Chondrocyte (in vitro differentiated cells): ENCODE data around the gene LARGE1. TPM values are rescaled to one million over a fixed set of nuclear protein-coding genes. Genes with fewer than 3 reads are reported as not detected.

Experiments
- DNase-seq: peaks from one replicate; pipeline ENCODE4 v3.0.0; 2021; ENCODE audit warnings: mixed read lengths, low spot score
- H3K27ac Mint-ChIP-seq: one replicate; pipeline ENCODE4 v1.8.0; 2021; ENCODE audit warnings: mild to moderate bottlenecking, moderate library complexity, mixed read lengths; ENCODE audit not compliant: unreplicated experiment
- H3K27me3 Mint-ChIP-seq: 2 replicates; pipeline ENCODE4 v1.8.0; 2021; ENCODE audit warnings: low read depth, mixed read lengths
- H3K36me3 Mint-ChIP-seq: 2 replicates; pipeline ENCODE4 v1.8.0; 2021; ENCODE audit warnings: low read depth, mixed read lengths
- H3K4me1 Mint-ChIP-seq: 2 replicates; pipeline ENCODE4 v1.8.0; 2021; ENCODE audit warnings: low read depth, mild to moderate bottlenecking, mixed read lengths
- H3K4me3 Mint-ChIP-seq: one replicate; pipeline ENCODE4 v1.8.0; 2021; ENCODE audit warnings: mild to moderate bottlenecking, moderate library complexity, mixed read lengths; ENCODE audit not compliant: unreplicated experiment
- H3K9me3 Mint-ChIP-seq: 2 replicates; pipeline ENCODE4 v1.8.0; 2021; ENCODE audit warnings: low read depth, mixed read lengths
- CTCF ChIP-seq: fragments of 200-600 bp; sonication (generic); IDR thresholded peaks from 2 replicates; pipeline ENCODE4 v1.5.0; 2021; ENCODE audit warnings: antibody characterized with exemption, mild to moderate bottlenecking, moderate library complexity
- total RNA-seq: library from RNA; stranded (reverse); gene quantifications from 3 replicates; pipeline ENCODE4 v1.2.1, GENCODE V29; 2021

Gene LARGE1
- total RNA-seq, 1 donor from 2014 or later: 21.3 TPM

GRCh38 chr22:33851240-33851639, 69.0 kb downstream of the LARGE1 start:
- H3K4me3 Mint-ChIP-seq: no peak overlapping the region
- peak overlapping the region; percentile 1 for H3K27ac Mint-ChIP-seq
- no peak for DNase-seq

GRCh38 chr22:33850724-33851123, 69.6 kb downstream of the LARGE1 start:
- TF ChIP-seq CTCF: no peak
- no peaks in the 10 kb centered on the region for H3K27me3 Mint-ChIP-seq
- no peak overlapping the region for H3K4me3 Mint-ChIP-seq
- H3K27ac Mint-ChIP-seq: no peak overlapping the region
- no peak for DNase-seq
- peaks cover 4% of the 10 kb centered on the region for H3K9me3 Mint-ChIP-seq
- H3K36me3 Mint-ChIP-seq: peaks cover 3% of the 10 kb centered on the region
- H3K4me1 Mint-ChIP-seq: peaks cover 33% of the 10 kb centered on the region

More at GRCh38 chr22:33851240-33851639, 69.0 kb downstream of the LARGE1 start:
- Mint-ChIP-seq H3K36me3 (peaks cover 3% of the 10 kb centered on the region), H3K4me1 (peaks cover 33% of the 10 kb centered on the region), H3K9me3 (peaks cover 4% of the 10 kb centered on the region), H3K27me3 (no peaks in the 10 kb centered on the region)
- no peak for TF ChIP-seq CTCF

- TF ChIP-seq CTCF: no peak
- no peaks in the 10 kb centered on the region for H3K27me3 Mint-ChIP-seq
- DNase-seq: no peak
- no peak overlapping the region for H3K4me3 Mint-ChIP-seq
- H3K27ac Mint-ChIP-seq: no peak overlapping the region
- H3K36me3 Mint-ChIP-seq: peaks cover 3% of the 10 kb centered on the region
- peaks cover 4% of the 10 kb centered on the region for H3K9me3 Mint-ChIP-seq
- peaks cover 33% of the 10 kb centered on the region for H3K4me1 Mint-ChIP-seq
Observed at GRCh38 chr22:33850193-33850592, 70.1 kb downstream of the LARGE1 start.

- H3K4me3 Mint-ChIP-seq: no peak overlapping the region
- no peak overlapping the region for H3K27ac Mint-ChIP-seq
- H3K27me3 Mint-ChIP-seq: no peaks in the 10 kb centered on the region
- DNase-seq: no peak
- TF ChIP-seq CTCF: no peak
- H3K9me3 Mint-ChIP-seq: peaks cover 4% of the 10 kb centered on the region
- H3K4me1 Mint-ChIP-seq: peaks cover 22% of the 10 kb centered on the region
- peaks cover 3% of the 10 kb centered on the region for H3K36me3 Mint-ChIP-seq
Observed at GRCh38 chr22:33848251-33848650, 72.0 kb downstream of the LARGE1 start.

GRCh38 chr22:33844273-33844672, 76.0 kb downstream of the LARGE1 start:
- Mint-ChIP-seq H3K27me3 (no peaks in the 10 kb centered on the region), H3K4me3 (no peak overlapping the region), H3K9me3 (peaks cover 4% of the 10 kb centered on the region), H3K36me3 (peaks cover 3% of the 10 kb centered on the region), H3K4me1 (peaks cover 24% of the 10 kb centered on the region), H3K27ac (no peak overlapping the region)
- DNase-seq: no peak
- TF ChIP-seq CTCF: no peak
